K562 (cell line): ENCODE data around the gene S100A2. TPM values are rescaled to one million over a fixed set of nuclear protein-coding genes. Genes with fewer than 3 reads are reported as not detected.

Experiments
- ATAC-seq: fragments of 200-7000 bp; cut with Tn5 transposase; 3 replicates; pipeline ENCODE4 v1.9.1; 2020; ENCODE audit warnings: moderate library complexity
- BruUV-seq: library from RNA; stranded (reverse); fragments of 400-500 nt; replicated peaks from 2 replicates; lab custom pipeline; 2021; lab: Mats Ljungman, UMichigan
- CTCF ChIA-PET: fragments of 300-600 bp; formaldehyde crosslinking; extraction: SDS; loops from one replicate; lab custom pipeline; 2021; ENCODE audit warnings: low intra/inter-chr PET ratio; lab: Yijun Ruan, JAX
- POLR2A ChIA-PET: fragments of 300-600, 350-650 bp; sonication (Branson Sonifier 250); formaldehyde crosslinking; extraction: SDS; loops from one replicate; lab custom pipeline; 2021; ENCODE audit warnings: antibody characterized with exemption, inconsistent platforms; lab: Yijun Ruan, JAX
- DNase-seq, 4 experiments: peaks; one replicate each; pipeline versions ENCODE4 v3.0.0 to v3.0.0-alpha.2; 2011 to 2018; ENCODE audit warnings: low spot score in 3 of 4, mixed read lengths in 3 of 4; ENCODE audit errors: extremely low read depth in 1 of 4
- FAIRE-seq: peaks from 2 replicates; lab custom pipeline; 2011; peaks lifted over from hg19 to GRCh38; lab: Jason Lieb, UNC
- H2AFZ ChIP-seq: 2 replicates; pipeline ENCODE4 v1.6.0; 2011; ENCODE audit warnings: low read depth, low read length, control low read depth, inconsistent platforms
- H3K27ac ChIP-seq: fragments of 200-600 bp; 3 replicates; pipeline ENCODE4 v1.8.0; 2011; ENCODE audit warnings: low read depth, mild to moderate bottlenecking, control low read depth, inconsistent platforms, low read length, moderate library complexity, mixed read lengths; ENCODE audit errors: extremely low read depth
- H3K27me3 ChIP-seq, 2 experiments: fragments of 300-600 bp in 1 of 2; 2 replicates in 1 of 2; 3 replicates in 1 of 2; pipeline versions ENCODE4 v1.6.0 to v1.8.0; 2011; ENCODE audit warnings: inconsistent platforms in 2 of 2, low read length in 2 of 2, mild to moderate bottlenecking in 1 of 2, mixed read lengths in 1 of 2, moderate library complexity in 1 of 2; ENCODE audit not compliant: control insufficient read depth in 2 of 2, insufficient read depth in 2 of 2
- H3K36me3 ChIP-seq: fragments of 300-600 bp; 3 replicates; pipeline ENCODE4 v1.8.0; 2011; ENCODE audit warnings: mild to moderate bottlenecking, low read length, inconsistent platforms; ENCODE audit not compliant: control insufficient read depth, insufficient read depth
- H3K4me1 ChIP-seq, 2 experiments: fragments of 200-600 bp in 1 of 2; replicated peaks in 1 of 2; 2 replicates in 1 of 2; 3 replicates in 1 of 2; pipeline versions ENCODE4 v1.5.1 to v1.8.0; 2011; ENCODE audit warnings: inconsistent platforms in 2 of 2, low read length in 2 of 2, mild to moderate bottlenecking in 1 of 2, mixed read lengths in 1 of 2, moderate library complexity in 1 of 2; ENCODE audit not compliant: control insufficient read depth in 2 of 2, insufficient read depth in 2 of 2
- H3K4me2 ChIP-seq: 2 replicates; pipeline ENCODE4 v1.6.1; 2011; ENCODE audit warnings: low read length, control low read depth, inconsistent platforms, mixed read lengths; ENCODE audit not compliant: insufficient read depth
- H3K4me3 ChIP-seq: fragments of 200-600 bp; sonication (generic), shearing (Covaris generic); 2 replicates; pipeline ENCODE4 v1.5.1; 2016; ENCODE audit warnings: control low read depth, inconsistent platforms
- H3K79me2 ChIP-seq: fragments of 200-600 bp; 3 replicates; pipeline ENCODE4 v1.8.0; 2011; ENCODE audit warnings: low read length, inconsistent platforms; ENCODE audit not compliant: control insufficient read depth, insufficient read depth
- H3K9ac ChIP-seq, 2 experiments: 2 replicates each; pipeline versions ENCODE4 v1.6.0 to v1.6.1; 2011; ENCODE audit warnings: low read depth in 2 of 2, low read length in 2 of 2, control low read depth in 1 of 2, inconsistent platforms in 1 of 2, mild to moderate bottlenecking in 1 of 2, mixed read lengths in 1 of 2; ENCODE audit not compliant: insufficient read depth in 1 of 2
- H3K9me1 ChIP-seq: one replicate; pipeline ENCODE4 v1.6.0; 2011; ENCODE audit warnings: inconsistent platforms, mild to moderate bottlenecking, low read length, moderate library complexity; ENCODE audit not compliant: control insufficient read depth, insufficient read depth
- H3K9me3 ChIP-seq: replicated peaks from 2 replicates; pipeline ENCODE4 v1.5.1; 2011; ENCODE audit warnings: low read depth, low read length, inconsistent platforms; ENCODE audit not compliant: control insufficient read depth, insufficient read depth
- H4K20me1 ChIP-seq: replicated peaks from 2 replicates; pipeline ENCODE4 v1.6.1; 2011; ENCODE audit warnings: low read length, inconsistent platforms, mixed read lengths; ENCODE audit not compliant: control insufficient read depth, insufficient read depth
- L3MBTL2 ChIP-seq: fragments of 450-650 bp; IDR thresholded peaks from 2 replicates; pipeline ENCODE4 v1.6.1; 2016; ENCODE audit warnings: mild to moderate bottlenecking, moderate library complexity
- MAX ChIP-seq: sonication (generic); formaldehyde crosslinking; IDR thresholded peaks from 2 replicates; pipeline ENCODE4 v1.9.0; 2022; ENCODE audit warnings: mild to moderate bottlenecking, missing genetic modification reagents
- MLX ChIP-seq, 2 experiments: fragments of 450-650 bp in 1 of 2; sonication (generic) in 1 of 2; formaldehyde crosslinking; conservative IDR thresholded peaks; 2 replicates each; pipeline versions ENCODE4 v1.4.0 to v1.8.1; 2020 to 2022; ENCODE audit warnings: mild to moderate bottlenecking in 1 of 2, missing genetic modification reagents in 1 of 2
- MTF1 ChIP-seq: fragments of 250-450 bp; sonication (Bioruptor Pico); IDR thresholded peaks from 2 replicates; pipeline ENCODE4 v1.9.0; 2021; ENCODE audit warnings: moderate library complexity, mild to moderate bottlenecking, inconsistent platforms, borderline replicate concordance
- POLR2G ChIP-seq: fragments of 200-400 bp; formaldehyde crosslinking; IDR thresholded peaks from 2 replicates; pipeline ENCODE4 v1.6.1; 2017; ENCODE audit warnings: low read depth, mild to moderate bottlenecking, antibody characterized with exemption, low read length, moderate library complexity
- RBFOX2 ChIP-seq: fragments of 200-400 bp; formaldehyde crosslinking; IDR thresholded peaks from 2 replicates; pipeline ENCODE4 v1.6.1; 2017; ENCODE audit warnings: low read depth, mild to moderate bottlenecking, low read length, moderate library complexity
- SMC3 ChIP-seq: conservative IDR thresholded peaks from 2 replicates; pipeline ENCODE4 v1.6.1; 2011; ENCODE audit warnings: low read depth, low read length, improper control_type of control experiment; ENCODE audit not compliant: insufficient read depth
- WGBS: fragments of 100-300 bp; shearing (Covaris generic); methylation state at CpG from one replicate; pipeline ENCODE4 v1.1.6; 2016; ENCODE audit warnings: low coverage, mixed read lengths; ENCODE audit not compliant: insufficient coverage; ENCODE audit errors: missing lambda C conversion rate; 5-methylcytosine and 5-hydroxymethylcytosine counted together
- in situ Hi-C: fragments of 300-500 bp; cut with MboI; formaldehyde crosslinking; loops from 4 replicates; pipeline ENCODE4 v1.15.0; 2018; ENCODE audit warnings: inconsistent platforms, mixed read lengths
- intact Hi-C: fragments of 100-400 bp; cut with micrococcal nuclease; formaldehyde crosslinking; loops from 2 replicates; pipeline ENCODE4 v1.14.2; 2022
- polyA plus RNA-seq, 8 experiments: library from polyadenylated mRNA; depleted of rRNA in 4 of 8; stranded (reverse) in 5 of 8; unstranded in 3 of 8; fragments of >200 nt; fragmentation: Nextera tagmentation in 2 of 8; fragmentation: Illumina TruSeq in 1 of 8; extraction: Ambion mirVana in 2 of 8; extraction: Trizol in 1 of 8; gene quantifications; 2 replicates each; pipeline versions ENCODE4 v1.2.1 to v1.2.3, GENCODE V29; 2011 to 2014; ENCODE audit warnings: inconsistent platforms in 1 of 8, missing spikeins in 1 of 8
- total RNA-seq, 7 experiments: library from RNA; depleted of rRNA in 6 of 7; stranded (reverse); fragments of >200 nt in 6 of 7; fragmentation: Illumina TruSeq in 2 of 7; extraction: Trizol in 2 of 7; gene quantifications; 2 replicates each; pipeline versions ENCODE4 v1.2.1 to v1.2.3, GENCODE V29; 2011 to 2021; ENCODE audit warnings: low replicate concordance in 1 of 7
- TF ChIP-seq, protein P1 (sequence below): fragments of 450-650 bp; IDR thresholded peaks from 2 replicates; pipeline ENCODE4 v1.6.1; 2016; ENCODE audit warnings: mild to moderate bottlenecking, moderate library complexity

Gene S100A2
- total and polyA plus RNA-seq, 9 of the 15 experiments (the other 6 are each of a cell fraction or from before 2014, with no cell fraction given), result 0.28 to 0.65 (median 0.44) TPM; not detected in 4

GRCh38 chr1:153536012-153536670, 29.5 kb downstream of the S100A2 start:
- no peak for FAIRE-seq
- Histone ChIP-seq H3K36me3 (no peaks in the 10 kb centered on the region), H3K4me1 (peaks cover 60 to 64% of the 10 kb centered on the region in 2 experiments), H3K4me3 (no peak overlapping the region), H2AFZ (peak overlapping the region; percentile 85), H3K9ac (peak overlapping the region; percentile 30 to 82; a peak in 3 of 4 replicates), H3K79me2 (no peaks in the 10 kb centered on the region; the same call in 2 of the 3 replicates), H3K9me3 (no peaks in the 10 kb centered on the region), H3K27me3 (no peaks in the 10 kb centered on the region), H3K4me2 (peak overlapping the region; percentile 65), H4K20me1 (no peaks in the 10 kb centered on the region), H3K27ac (peak overlapping the region; percentile 46; the same call in 2 of the 3 replicates), H3K9me1 (no peaks in the 10 kb centered on the region)
- intact Hi-C loops (no loop called here), in situ Hi-C loops (no loop called here)
- no TSS peak for BruUV-seq
- WGBS, result 48% methylated on average over 27 of the region's 38 CpGs
- CTCF ChIA-PET, result no interaction called here
- peak in 2 of 4 experiments; percentile 21 to 45 for DNase-seq
- ATAC-seq, result no peak
- POLR2A ChIA-PET, result interaction anchor here (0.6 to 1.2 kb wide), 3 partner anchors 9 to 256 kb away, joined by 3 to 5 read pairs (median 5); partner anchors contain the start of gene S100A4
- TF ChIP-seq SMC3 (no peak), POLR2G (peak; percentile 44; the same call in 1 of the 2 replicates), MAX (0 out of 2 replicates have a peak, but pooled peaks have one; percentile 19), RBFOX2 (peak; percentile 49; the same call in 1 of the 2 replicates), MLX (CRISPR knock-in tag; conservative IDR thresholded peaks at IDR 0.05) (no peak), MTF1 (CRISPR knock-in tag) (no peak), L3MBTL2 (0 out of 2 replicates have a peak, but pooled peaks have one; percentile 32)
- TF ChIP-seq, protein P1, sequence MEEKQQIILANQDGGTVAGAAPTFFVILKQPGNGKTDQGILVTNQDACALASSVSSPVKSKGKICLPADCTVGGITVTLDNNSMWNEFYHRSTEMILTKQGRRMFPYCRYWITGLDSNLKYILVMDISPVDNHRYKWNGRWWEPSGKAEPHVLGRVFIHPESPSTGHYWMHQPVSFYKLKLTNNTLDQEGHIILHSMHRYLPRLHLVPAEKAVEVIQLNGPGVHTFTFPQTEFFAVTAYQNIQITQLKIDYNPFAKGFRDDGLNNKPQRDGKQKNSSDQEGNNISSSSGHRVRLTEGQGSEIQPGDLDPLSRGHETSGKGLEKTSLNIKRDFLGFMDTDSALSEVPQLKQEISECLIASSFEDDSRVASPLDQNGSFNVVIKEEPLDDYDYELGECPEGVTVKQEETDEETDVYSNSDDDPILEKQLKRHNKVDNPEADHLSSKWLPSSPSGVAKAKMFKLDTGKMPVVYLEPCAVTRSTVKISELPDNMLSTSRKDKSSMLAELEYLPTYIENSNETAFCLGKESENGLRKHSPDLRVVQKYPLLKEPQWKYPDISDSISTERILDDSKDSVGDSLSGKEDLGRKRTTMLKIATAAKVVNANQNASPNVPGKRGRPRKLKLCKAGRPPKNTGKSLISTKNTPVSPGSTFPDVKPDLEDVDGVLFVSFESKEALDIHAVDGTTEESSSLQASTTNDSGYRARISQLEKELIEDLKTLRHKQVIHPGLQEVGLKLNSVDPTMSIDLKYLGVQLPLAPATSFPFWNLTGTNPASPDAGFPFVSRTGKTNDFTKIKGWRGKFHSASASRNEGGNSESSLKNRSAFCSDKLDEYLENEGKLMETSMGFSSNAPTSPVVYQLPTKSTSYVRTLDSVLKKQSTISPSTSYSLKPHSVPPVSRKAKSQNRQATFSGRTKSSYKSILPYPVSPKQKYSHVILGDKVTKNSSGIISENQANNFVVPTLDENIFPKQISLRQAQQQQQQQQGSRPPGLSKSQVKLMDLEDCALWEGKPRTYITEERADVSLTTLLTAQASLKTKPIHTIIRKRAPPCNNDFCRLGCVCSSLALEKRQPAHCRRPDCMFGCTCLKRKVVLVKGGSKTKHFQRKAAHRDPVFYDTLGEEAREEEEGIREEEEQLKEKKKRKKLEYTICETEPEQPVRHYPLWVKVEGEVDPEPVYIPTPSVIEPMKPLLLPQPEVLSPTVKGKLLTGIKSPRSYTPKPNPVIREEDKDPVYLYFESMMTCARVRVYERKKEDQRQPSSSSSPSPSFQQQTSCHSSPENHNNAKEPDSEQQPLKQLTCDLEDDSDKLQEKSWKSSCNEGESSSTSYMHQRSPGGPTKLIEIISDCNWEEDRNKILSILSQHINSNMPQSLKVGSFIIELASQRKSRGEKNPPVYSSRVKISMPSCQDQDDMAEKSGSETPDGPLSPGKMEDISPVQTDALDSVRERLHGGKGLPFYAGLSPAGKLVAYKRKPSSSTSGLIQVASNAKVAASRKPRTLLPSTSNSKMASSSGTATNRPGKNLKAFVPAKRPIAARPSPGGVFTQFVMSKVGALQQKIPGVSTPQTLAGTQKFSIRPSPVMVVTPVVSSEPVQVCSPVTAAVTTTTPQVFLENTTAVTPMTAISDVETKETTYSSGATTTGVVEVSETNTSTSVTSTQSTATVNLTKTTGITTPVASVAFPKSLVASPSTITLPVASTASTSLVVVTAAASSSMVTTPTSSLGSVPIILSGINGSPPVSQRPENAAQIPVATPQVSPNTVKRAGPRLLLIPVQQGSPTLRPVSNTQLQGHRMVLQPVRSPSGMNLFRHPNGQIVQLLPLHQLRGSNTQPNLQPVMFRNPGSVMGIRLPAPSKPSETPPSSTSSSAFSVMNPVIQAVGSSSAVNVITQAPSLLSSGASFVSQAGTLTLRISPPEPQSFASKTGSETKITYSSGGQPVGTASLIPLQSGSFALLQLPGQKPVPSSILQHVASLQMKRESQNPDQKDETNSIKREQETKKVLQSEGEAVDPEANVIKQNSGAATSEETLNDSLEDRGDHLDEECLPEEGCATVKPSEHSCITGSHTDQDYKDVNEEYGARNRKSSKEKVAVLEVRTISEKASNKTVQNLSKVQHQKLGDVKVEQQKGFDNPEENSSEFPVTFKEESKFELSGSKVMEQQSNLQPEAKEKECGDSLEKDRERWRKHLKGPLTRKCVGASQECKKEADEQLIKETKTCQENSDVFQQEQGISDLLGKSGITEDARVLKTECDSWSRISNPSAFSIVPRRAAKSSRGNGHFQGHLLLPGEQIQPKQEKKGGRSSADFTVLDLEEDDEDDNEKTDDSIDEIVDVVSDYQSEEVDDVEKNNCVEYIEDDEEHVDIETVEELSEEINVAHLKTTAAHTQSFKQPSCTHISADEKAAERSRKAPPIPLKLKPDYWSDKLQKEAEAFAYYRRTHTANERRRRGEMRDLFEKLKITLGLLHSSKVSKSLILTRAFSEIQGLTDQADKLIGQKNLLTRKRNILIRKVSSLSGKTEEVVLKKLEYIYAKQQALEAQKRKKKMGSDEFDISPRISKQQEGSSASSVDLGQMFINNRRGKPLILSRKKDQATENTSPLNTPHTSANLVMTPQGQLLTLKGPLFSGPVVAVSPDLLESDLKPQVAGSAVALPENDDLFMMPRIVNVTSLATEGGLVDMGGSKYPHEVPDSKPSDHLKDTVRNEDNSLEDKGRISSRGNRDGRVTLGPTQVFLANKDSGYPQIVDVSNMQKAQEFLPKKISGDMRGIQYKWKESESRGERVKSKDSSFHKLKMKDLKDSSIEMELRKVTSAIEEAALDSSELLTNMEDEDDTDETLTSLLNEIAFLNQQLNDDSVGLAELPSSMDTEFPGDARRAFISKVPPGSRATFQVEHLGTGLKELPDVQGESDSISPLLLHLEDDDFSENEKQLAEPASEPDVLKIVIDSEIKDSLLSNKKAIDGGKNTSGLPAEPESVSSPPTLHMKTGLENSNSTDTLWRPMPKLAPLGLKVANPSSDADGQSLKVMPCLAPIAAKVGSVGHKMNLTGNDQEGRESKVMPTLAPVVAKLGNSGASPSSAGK, result peak; percentile 55
